HepG2 (cell line): ENCODE measurements around the gene C1QTNF9. TPM values are rescaled to one million over a fixed set of nuclear protein-coding genes. Genes with fewer than 3 reads are reported as not detected.

Source experiments
- ATAC-seq: fragments of 200-7000 bp; cut with Tn5 transposase; 3 replicates; pipeline ENCODE4 v1.9.1; 2020; ENCODE audit warnings: mild to moderate bottlenecking, moderate library complexity
- BruUV-seq: library from RNA; stranded (reverse); fragments of 400-500 nt; replicated peaks from 2 replicates; lab custom pipeline; 2021; lab: Mats Ljungman, UMichigan
- CTCF ChIA-PET: fragments of 300-600 bp; formaldehyde crosslinking; extraction: SDS; loops from one replicate; lab custom pipeline; 2021; ENCODE audit warnings: low total read pairs, inconsistent platforms, low intra/inter-chr PET ratio; lab: Yijun Ruan, JAX
- POLR2A ChIA-PET: fragments of 350-600 bp; sonication (Branson Sonifier 250); formaldehyde crosslinking; loops from one replicate; lab custom pipeline; 2020; ENCODE audit warnings: antibody characterized with exemption, inconsistent platforms; lab: Yijun Ruan, JAX
- DNase-seq: peaks from one replicate; pipeline ENCODE4 v3.0.0-alpha.2; 2015; ENCODE audit warnings: low spot score
- FAIRE-seq: peaks from 3 replicates; lab custom pipeline; 2011; peaks lifted over from hg19 to GRCh38; lab: Jason Lieb, UNC
- H2AFZ ChIP-seq: one replicate; pipeline ENCODE4 v1.6.1; 2011; ENCODE audit warnings: low read length, inconsistent platforms
- H3K27ac ChIP-seq: fragments of 300-600 bp; 3 replicates; pipeline ENCODE4 v1.8.0; 2011; ENCODE audit warnings: mixed run types, mild to moderate bottlenecking, mixed read lengths, low read length, inconsistent platforms; ENCODE audit not compliant: insufficient read depth; ENCODE audit errors: extremely low read length
- H3K27me3 ChIP-seq, 2 experiments: fragments of 200-600 bp in 1 of 2; 2 replicates in 1 of 2; 3 replicates in 1 of 2; pipeline versions ENCODE4 v1.6.0 to v1.8.0; 2011; ENCODE audit warnings: low read length in 2 of 2, mild to moderate bottlenecking in 2 of 2, moderate library complexity in 2 of 2, inconsistent platforms in 1 of 2; ENCODE audit not compliant: insufficient read depth in 2 of 2, control insufficient read depth in 1 of 2
- H3K36me3 ChIP-seq, 2 experiments: fragments of 200-600 bp in 1 of 2; replicated peaks in 1 of 2; 2 replicates in 1 of 2; 3 replicates in 1 of 2; pipeline versions ENCODE4 v1.5.1 to v1.8.0; 2011; ENCODE audit warnings: low read length in 2 of 2, inconsistent platforms in 1 of 2; ENCODE audit not compliant: insufficient read depth in 2 of 2, control insufficient read depth in 1 of 2
- H3K4me1 ChIP-seq: 2 replicates; pipeline ENCODE4 v1.5.1; 2012; ENCODE audit warnings: low read length, inconsistent platforms; ENCODE audit not compliant: insufficient read depth
- H3K4me2 ChIP-seq: 2 replicates; pipeline ENCODE4 v1.6.0; 2011; ENCODE audit warnings: low read depth, low read length, inconsistent platforms
- H3K4me3 ChIP-seq, 3 experiments: fragments of 200-600 bp in 1 of 3; sonication (generic), shearing (Covaris generic) in 1 of 3; replicated peaks in 1 of 3; 2 replicates each; pipeline ENCODE4 v1.5.1; 2011 to 2016; ENCODE audit warnings: low read length in 3 of 3, inconsistent platforms in 2 of 3, low read depth in 2 of 3, mild to moderate bottlenecking in 2 of 3, control low read depth in 1 of 3, mixed read lengths in 1 of 3; ENCODE audit not compliant: insufficient read depth in 1 of 3
- H3K79me2 ChIP-seq: one replicate; pipeline ENCODE4 v1.6.1; 2011; ENCODE audit warnings: low read length, inconsistent platforms; ENCODE audit not compliant: insufficient read depth
- H3K9ac ChIP-seq: 2 replicates; pipeline ENCODE4 v1.6.0; 2011; ENCODE audit warnings: mild to moderate bottlenecking, low read depth, low read length, inconsistent platforms; ENCODE audit not compliant: insufficient read depth
- H3K9me3 ChIP-seq: 2 replicates; pipeline ENCODE4 v1.5.1; 2012; ENCODE audit warnings: mild to moderate bottlenecking, low read length
- H4K20me1 ChIP-seq: 2 replicates; pipeline ENCODE4 v1.6.0; 2011; ENCODE audit warnings: inconsistent platforms, mild to moderate bottlenecking, low read length, moderate library complexity; ENCODE audit not compliant: insufficient read depth
- CHD2 ChIP-seq: IDR thresholded peaks from 2 replicates; pipeline ENCODE4 v1.6.1; 2011; ENCODE audit warnings: low read depth, low read length, improper control_type of control experiment
- HDAC6 ChIP-seq: fragments of 200-600 bp; sonication (generic); IDR thresholded peaks from 2 replicates; pipeline ENCODE4 v1.7.0; 2017; ENCODE audit warnings: mild to moderate bottlenecking, antibody characterized with exemption, low read length, low read depth
- NAIF1 ChIP-seq: sonication (generic); formaldehyde crosslinking; IDR thresholded peaks from 2 replicates; pipeline ENCODE4 v1.5.0; 2020; ENCODE audit warnings: mild to moderate bottlenecking, missing genetic modification reagents, borderline replicate concordance
- ZNF263 ChIP-seq: sonication (generic); formaldehyde crosslinking; IDR thresholded peaks from 2 replicates; pipeline ENCODE4 v1.4.0; 2020; ENCODE audit warnings: missing genetic modification reagents
- WGBS: methylation state at CpG from one replicate; pipeline ENCODE4 v1.1.6; 2017; ENCODE audit warnings: low lambda C conversion rate; 5-methylcytosine and 5-hydroxymethylcytosine counted together
- in situ Hi-C: cut with HindIII; loops from 2 replicates; pipeline ENCODE4 v1.10.0; 2017; ENCODE audit warnings: low pct_unique_long_range_greater_than_20kb; ENCODE audit not compliant: extremely low pct_ligation_motif_present
- intact Hi-C: fragments of 100-400 bp; cut with micrococcal nuclease; formaldehyde crosslinking; loops from one replicate; pipeline ENCODE4 v1.10.0; 2022; ENCODE audit not compliant: unreplicated experiment
- polyA plus RNA-seq, 8 experiments: library from polyadenylated mRNA; depleted of rRNA in 3 of 8; stranded (reverse) in 7 of 8; unstranded in 1 of 8; fragments of >200 nt; fragmentation: Illumina TruSeq in 4 of 8; extraction: Trizol in 4 of 8; gene quantifications; 2 replicates each; pipeline versions ENCODE4 v1.2.1 to v1.2.3, GENCODE V29; 2011 to 2016; ENCODE audit warnings: low read depth in 4 of 8, missing spikeins in 1 of 8, mixed read lengths in 1 of 8; ENCODE audit not compliant: insufficient read depth in 1 of 8
- total RNA-seq, 5 experiments: library from RNA; depleted of rRNA; stranded (reverse); fragments of >200 nt; fragmentation: Illumina TruSeq; extraction: Trizol; gene quantifications; 2 replicates each; pipeline ENCODE4 v1.2.3, GENCODE V29; 2016; ENCODE audit warnings: low read depth in 1 of 5
- TF ChIP-seq, protein P1 (sequence below): sonication (generic); formaldehyde crosslinking; IDR thresholded peaks from 2 replicates; pipeline ENCODE4 v1.4.0; 2020; ENCODE audit warnings: low read depth, mild to moderate bottlenecking, missing genetic modification reagents

C1QTNF9 gene
- total and polyA plus RNA-seq, 2 of the 13 experiments (the other 11 are each of a cell fraction or from before 2014, with no cell fraction given): not detected

- TF ChIP-seq, protein P1, sequence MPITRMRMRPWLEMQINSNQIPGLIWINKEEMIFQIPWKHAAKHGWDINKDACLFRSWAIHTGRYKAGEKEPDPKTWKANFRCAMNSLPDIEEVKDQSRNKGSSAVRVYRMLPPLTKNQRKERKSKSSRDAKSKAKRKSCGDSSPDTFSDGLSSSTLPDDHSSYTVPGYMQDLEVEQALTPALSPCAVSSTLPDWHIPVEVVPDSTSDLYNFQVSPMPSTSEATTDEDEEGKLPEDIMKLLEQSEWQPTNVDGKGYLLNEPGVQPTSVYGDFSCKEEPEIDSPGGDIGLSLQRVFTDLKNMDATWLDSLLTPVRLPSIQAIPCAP (CRISPR knock-in tag): no peak
Observed at GRCh38 chr13:24277761-24278160, 31.6 kb upstream of the C1QTNF9 start (continued).

- in situ Hi-C loops: no loop called here
- WGBS: 98% methylated on average over 7 of the region's 8 CpGs
- TF ChIP-seq CHD2: no peak
- TF ChIP-seq ZNF263 (CRISPR knock-in tag): no peak
- no peak for TF ChIP-seq NAIF1 (CRISPR knock-in tag)
- ChIA-PET POLR2A (no interaction called here), CTCF (no interaction called here)
- Histone ChIP-seq H3K9ac (no peak overlapping the region), H3K9me3 (no peaks in the 10 kb centered on the region), H3K4me2 (no peak overlapping the region), H3K27me3 (no peaks in the 10 kb centered on the region), H3K4me3 (no peak overlapping the region), H3K36me3 (peaks cover 5 to 14% of the 10 kb centered on the region in 2 experiments; a peak in 4 of 5 replicates), H3K79me2 (peaks cover 2% of the 10 kb centered on the region), H3K4me1 (no peaks in the 10 kb centered on the region), H2AFZ (no peak overlapping the region), H4K20me1 (peaks cover 3% of the 10 kb centered on the region; the same call in 1 of the 2 replicates), H3K27ac (no peak overlapping the region)
- no TSS peak for BruUV-seq
- intact Hi-C loops: no loop called here
- FAIRE-seq (no peak), DNase-seq (no peak), ATAC-seq (no peak)
Observed at GRCh38 chr13:24279327-24280110, 29.9 kb upstream of the C1QTNF9 start.

GRCh38 chr13:24280720-24281119 is 28.7 kb upstream of the C1QTNF9 start:
- H3K36me3 ChIP-seq: peaks cover 5 to 21% of the 10 kb centered on the region in 2 experiments; a peak in 4 of 5 replicates
- TF ChIP-seq HDAC6: no peak
- POLR2A ChIA-PET: no interaction called here
- no peaks in the 10 kb centered on the region for H3K27me3 ChIP-seq
- no peaks in the 10 kb centered on the region for H3K9me3 ChIP-seq
- no peak overlapping the region for H3K27ac ChIP-seq
- in situ Hi-C loops (no loop called here), intact Hi-C loops (no loop called here)
- WGBS: 94% methylated on average over 6 of the region's 7 CpGs
- no peak overlapping the region for H2AFZ ChIP-seq
- no peak for FAIRE-seq
- BruUV-seq: no TSS peak
- H3K4me2 ChIP-seq: no peak overlapping the region
- peaks cover 3% of the 10 kb centered on the region; the same call in 1 of the 2 replicates for H4K20me1 ChIP-seq
- CTCF ChIA-PET: no interaction called here
- no peaks in the 10 kb centered on the region for H3K4me1 ChIP-seq
- H3K79me2 ChIP-seq: no peaks in the 10 kb centered on the region
- H3K9ac ChIP-seq: no peak overlapping the region
- ATAC-seq: no peak
- no peak overlapping the region for H3K4me3 ChIP-seq
- no peak for DNase-seq
